HG03460 (cell line): ENCODE data around the gene MCCC2.
"Not testable (repeated sequence)": the region's sequence is repeated elsewhere in the genome, so short reads cannot be mapped to it uniquely, and the experiment has no call there.

Experiments used
- ATAC-seq: cut with Tn5 transposase; IDR thresholded peaks from one replicate; pipeline ENCODE4 v1.9.1; 2021; ENCODE audit not compliant: unreplicated experiment

Gene MCCC2

GRCh38 chr5:71596169-71596568 lies 9.0 kb downstream of the MCCC2 start:
- no peak for ATAC-seq

GRCh38 chr5:71597001-71597400 lies 9.9 kb downstream of the MCCC2 start:
- no peak for ATAC-seq

DNA sequence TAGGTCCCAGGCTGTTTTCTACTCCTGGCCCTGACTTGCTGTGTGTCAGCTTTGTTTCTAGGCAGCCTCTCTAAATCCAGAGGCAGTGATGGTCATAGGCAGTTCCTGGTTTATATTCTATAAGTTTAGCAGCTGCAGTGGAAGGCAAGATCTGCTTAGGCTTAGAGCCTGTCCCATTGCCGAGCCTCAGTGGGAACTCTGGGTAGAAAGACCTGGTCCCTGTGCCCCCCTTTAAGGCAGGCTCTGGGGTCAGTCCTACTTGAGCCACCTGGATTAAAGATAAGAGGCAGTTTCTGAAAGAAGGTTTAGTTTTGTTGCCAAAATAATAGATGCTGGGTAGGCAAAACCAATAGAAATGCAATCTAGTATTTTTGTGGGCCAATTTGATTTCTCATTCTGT lies 13.6 kb downstream of the MCCC2 start:
- ATAC-seq = no peak

DNA sequence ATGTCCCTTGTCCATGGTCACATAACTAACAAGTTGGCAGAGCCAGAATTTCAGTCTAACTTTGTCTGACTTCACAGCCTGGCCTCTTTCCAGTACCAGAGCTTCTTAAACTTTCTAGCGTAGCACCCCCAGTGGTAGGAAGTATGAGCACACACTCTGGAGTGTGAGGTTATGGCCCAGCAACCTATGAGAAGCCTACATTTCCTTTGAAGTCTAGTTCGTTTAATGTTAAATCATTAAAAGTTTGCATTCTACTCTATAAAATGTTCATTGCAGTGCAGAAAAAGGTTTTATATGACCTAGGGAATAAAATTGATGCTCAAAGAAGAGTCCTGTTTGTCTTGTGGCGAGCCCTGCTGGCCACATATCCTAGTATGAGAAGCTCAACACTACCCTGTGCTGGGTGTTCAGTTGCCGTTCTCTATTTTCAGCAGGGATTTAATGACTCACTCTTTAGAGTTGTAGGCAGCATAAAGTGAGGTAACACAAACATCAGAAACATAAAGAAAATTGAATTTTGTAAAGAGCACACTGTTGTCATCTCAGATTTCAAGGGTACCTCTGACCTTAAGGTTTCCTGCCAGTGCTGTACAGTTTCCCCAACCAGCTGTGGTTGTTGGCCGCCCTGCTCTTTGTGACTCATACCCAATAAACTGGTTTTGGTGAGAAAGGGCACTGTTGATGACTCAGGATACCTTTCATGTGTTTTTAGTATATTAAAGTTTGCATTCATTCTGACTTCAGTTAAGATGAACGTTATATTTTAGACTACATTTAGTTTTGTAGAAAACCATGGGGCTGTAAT lies 14.3 kb downstream of the MCCC2 start:
- ATAC-seq = peak; percentile 89

GRCh38 chr5:71609916-71610315 lies 22.8 kb downstream of the MCCC2 start:
- ATAC-seq = not testable (repeated sequence)

DNA sequence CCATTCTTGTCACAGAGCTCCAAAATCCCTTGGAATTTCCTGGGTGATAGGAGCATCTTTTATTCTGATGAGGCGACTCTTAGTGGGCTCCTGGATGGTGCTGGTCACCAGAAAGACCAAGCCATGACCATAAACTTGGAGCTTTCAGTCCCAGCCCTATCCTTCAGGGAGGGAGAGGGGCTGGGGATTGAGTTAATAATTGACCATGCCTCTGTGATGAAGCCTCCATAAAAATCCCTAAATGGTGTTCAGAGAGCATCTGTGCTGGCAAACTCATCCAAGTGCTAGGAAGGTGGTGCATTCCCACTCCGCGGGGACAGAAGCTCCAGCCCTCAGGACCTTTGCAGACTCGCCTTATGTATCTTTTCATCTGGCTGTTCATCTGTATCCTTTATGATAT lies 28.7 kb downstream of the MCCC2 start:
- ATAC-seq = no peak

GRCh38 chr5:71620630-71621029 lies 33.5 kb downstream of the MCCC2 start:
- no peak for ATAC-seq

- ATAC-seq = no peak
Observed at GRCh38 chr5:71621268-71621667, 34.1 kb downstream of the MCCC2 start.

- no peak for ATAC-seq
Observed at GRCh38 chr5:71621741-71622140, 34.6 kb downstream of the MCCC2 start.

DNA sequence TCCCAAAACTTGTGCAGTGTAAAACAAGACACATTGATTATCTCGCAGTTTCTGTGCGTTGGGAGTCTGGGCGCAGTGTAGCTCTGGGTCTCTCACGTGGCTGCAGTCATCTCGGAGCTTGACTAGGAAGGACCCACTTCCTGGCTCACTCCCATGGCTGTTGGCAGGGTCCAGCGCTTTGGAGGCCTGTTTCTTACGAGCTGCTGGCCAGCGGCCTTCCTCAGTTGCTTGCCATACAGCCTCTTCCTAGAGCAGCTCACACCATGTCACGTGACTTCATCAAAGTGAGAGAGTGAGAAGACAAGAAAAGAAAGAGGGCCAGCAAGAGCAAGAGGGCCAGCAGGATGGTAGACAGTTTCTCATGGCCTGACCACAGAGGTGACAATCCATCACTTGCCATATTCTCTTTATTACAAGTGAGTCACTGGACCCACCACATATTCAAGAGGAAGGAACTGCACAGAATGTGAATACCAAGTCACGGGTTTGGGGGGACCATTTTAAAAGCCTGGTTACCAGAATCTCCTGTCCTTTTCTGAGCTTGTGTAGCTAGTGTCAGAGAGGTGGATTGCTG lies 36.2 kb downstream of the MCCC2 start:
- ATAC-seq = no peak

- no peak for ATAC-seq
Observed at GRCh38 chr5:71629950-71630349, 42.8 kb downstream of the MCCC2 start.

- ATAC-seq = no peak
Observed at GRCh38 chr5:71631070-71631469, 43.9 kb downstream of the MCCC2 start.

DNA sequence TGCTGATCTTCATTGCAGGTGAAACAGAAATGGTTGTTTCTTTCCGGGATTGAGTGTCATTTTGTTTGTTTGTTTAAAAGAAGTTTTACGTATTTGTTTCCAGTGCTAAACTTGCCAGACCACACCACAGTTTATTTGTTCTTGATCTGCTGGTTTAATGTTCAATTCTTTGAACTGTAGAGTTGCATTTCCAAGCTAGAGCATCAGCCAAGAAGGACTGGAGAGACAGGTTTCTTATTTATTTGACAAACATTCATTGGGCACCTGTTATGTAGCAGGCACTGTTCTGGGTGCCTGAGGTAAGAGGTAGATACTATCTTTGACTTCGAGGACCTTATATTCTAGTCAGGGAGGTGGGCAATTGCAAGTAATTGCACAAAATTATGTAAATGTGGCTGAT lies 45.0 kb downstream of the MCCC2 start:
- ATAC-seq = no peak

GRCh38 chr5:71633255-71634155 lies 46.4 kb downstream of the MCCC2 start:
- no peak for ATAC-seq

GRCh38 chr5:71637133-71637532 lies 50.0 kb downstream of the MCCC2 start:
- ATAC-seq = no peak

DNA sequence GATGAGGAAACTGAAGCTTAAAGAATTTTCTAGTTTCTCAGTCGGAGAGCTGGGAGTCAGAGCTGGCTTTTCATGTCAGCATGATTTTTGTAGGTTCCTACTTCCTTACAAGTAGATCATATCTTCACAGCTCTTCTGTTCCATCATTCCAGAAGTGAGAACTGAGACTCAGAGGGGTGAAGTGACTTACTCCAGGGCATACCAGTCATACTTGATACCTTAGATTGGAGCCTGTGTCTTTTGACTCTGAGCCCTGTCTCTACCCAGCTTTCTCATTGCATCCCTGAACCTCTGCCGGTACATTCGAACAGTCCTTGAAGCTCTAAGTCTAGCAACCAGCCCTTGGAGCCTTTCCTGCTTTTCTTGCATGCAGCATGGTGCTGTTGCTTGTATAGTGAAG lies 53.3 kb downstream of the MCCC2 start:
- no peak for ATAC-seq

- ATAC-seq = no peak
Observed at GRCh38 chr5:71645030-71645429, 57.9 kb downstream of the MCCC2 start.

DNA sequence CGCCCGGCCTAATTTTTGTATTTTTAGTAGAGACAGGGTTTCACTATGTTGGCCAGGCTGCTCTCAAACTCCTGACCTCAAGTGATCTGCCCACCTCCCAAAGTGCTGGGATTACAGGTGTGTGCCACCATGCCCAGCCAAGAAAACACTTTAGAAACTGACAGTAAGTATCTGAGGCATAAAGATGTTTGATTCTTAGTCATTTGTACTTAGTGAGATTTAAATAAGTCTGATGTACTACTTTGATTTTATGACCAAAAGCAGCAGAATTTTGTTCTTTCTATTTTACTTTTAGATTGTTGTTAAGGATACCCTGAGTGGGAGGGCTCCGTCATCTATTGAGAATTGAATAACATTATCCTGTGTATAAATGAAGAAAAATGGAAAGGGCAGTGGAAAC lies 63.8 kb downstream of the MCCC2 start:
- ATAC-seq = not testable (repeated sequence)

GRCh38 chr5:71651579-71651978 lies 64.4 kb downstream of the MCCC2 start:
- no peak for ATAC-seq

GRCh38 chr5:71652349-71652748 lies 65.2 kb downstream of the MCCC2 start:
- no peak for ATAC-seq

DNA sequence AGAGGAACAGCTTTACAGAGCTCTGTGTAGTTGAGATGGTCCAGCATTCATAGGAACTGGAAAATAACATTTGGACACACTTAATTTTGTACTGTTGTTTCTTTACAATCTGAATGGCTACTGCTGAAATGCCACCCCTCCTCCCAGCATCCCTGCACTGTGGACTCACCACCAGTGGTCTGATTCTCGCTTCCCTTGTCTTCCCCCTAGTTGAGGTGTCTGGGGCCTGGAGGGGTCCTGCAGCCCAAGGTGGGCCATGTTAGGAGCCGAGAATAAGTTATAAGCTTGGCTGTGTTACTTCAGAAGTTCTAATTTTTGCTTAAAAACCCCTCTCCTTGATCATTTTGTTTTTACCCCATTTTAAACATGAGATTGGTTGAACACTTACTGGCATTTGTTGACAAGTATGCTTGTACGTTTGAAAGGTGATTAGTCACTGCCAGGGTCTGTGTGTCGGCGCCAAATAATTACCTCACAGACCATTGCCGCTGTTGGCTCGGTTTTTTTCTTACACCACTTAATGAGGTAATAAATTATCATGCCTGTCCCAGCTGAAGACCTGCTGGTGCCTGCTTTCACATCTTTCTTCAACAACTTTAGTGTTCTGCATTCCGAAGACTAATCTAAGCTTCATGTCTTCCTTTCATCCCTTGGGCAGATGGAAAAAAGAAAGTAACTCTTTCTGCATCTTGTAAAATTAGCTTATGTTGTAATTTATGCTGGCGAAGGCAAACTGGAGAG lies 65.8 kb downstream of the MCCC2 start:
- ATAC-seq = no peak
